Breast epithelium (tissue), 3 donors: ENCODE results near the gene SIK1.
"Not testable (repeated sequence)": the region's sequence is repeated elsewhere in the genome, so short reads cannot be mapped to it uniquely, and the experiment has no call there.

Experiments
- POLR2AphosphoS5 ChIP-seq, 3 donors: sonication (generic); formaldehyde crosslinking; IDR thresholded peaks; one replicate each; pipeline ENCODE4 v1.6.1; 2017; ENCODE audit warnings: antibody characterized with exemption in 3 of 3
- TF ChIP-seq, protein P1 (sequence below), 3 donors: fragments of 450-650 bp; IDR thresholded peaks; one replicate each; pipeline ENCODE4 v1.5.1; 2016 to 2017; ENCODE audit warnings: antibody characterized with exemption in 3 of 3, mild to moderate bottlenecking in 3 of 3, moderate library complexity in 3 of 3

DNA sequence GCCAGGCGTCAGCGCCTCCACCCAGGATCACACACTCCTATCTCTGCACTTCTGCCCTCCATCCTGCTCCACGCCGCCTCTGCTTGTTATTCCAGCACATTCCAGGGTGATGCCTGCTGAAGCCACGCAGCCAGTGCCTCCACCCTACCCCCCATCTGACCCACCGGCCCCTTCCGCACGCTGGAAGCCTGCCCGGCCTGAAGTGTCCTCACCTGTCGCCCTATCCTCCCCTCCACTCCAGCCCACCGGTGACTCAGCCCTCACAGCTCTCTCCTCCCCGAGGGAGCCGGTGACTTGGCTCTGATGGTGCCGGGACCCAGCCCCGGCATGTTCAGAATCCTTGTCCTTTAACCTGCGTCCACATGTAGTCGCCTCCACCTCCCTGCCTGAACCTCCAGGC, 24.9 kb upstream of the SIK1 start:
- TF ChIP-seq, protein P1, sequence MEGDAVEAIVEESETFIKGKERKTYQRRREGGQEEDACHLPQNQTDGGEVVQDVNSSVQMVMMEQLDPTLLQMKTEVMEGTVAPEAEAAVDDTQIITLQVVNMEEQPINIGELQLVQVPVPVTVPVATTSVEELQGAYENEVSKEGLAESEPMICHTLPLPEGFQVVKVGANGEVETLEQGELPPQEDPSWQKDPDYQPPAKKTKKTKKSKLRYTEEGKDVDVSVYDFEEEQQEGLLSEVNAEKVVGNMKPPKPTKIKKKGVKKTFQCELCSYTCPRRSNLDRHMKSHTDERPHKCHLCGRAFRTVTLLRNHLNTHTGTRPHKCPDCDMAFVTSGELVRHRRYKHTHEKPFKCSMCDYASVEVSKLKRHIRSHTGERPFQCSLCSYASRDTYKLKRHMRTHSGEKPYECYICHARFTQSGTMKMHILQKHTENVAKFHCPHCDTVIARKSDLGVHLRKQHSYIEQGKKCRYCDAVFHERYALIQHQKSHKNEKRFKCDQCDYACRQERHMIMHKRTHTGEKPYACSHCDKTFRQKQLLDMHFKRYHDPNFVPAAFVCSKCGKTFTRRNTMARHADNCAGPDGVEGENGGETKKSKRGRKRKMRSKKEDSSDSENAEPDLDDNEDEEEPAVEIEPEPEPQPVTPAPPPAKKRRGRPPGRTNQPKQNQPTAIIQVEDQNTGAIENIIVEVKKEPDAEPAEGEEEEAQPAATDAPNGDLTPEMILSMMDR (IDR thresholded peaks at IDR 0.05): not testable (repeated sequence)
- not testable (repeated sequence) for TF ChIP-seq POLR2AphosphoS5 (IDR thresholded peaks at IDR 0.05)
